Stimulated activated CD4-positive, alpha-beta T cell treated with anti-CD3 and anti-CD28 coated beads, Interleukin-2, amount 100 ng/mL, for 4 hours (primary cell): ENCODE measurements around the gene HCFC1R1.

Experiments used
- DNase-seq: peaks from one replicate; pipeline ENCODE4 v3.0.0-alpha.2; 2020; ENCODE audit warnings: low read depth

HCFC1R1 gene

GRCh38 chr16:2999929-3000328, 23.8 kb downstream of the HCFC1R1 start:
- DNase-seq, result no peak

- DNase-seq, result no peak
These were observed 27.4 kb downstream of the HCFC1R1 start for GRCh38 chr16:2996298-2996697.

DNA sequence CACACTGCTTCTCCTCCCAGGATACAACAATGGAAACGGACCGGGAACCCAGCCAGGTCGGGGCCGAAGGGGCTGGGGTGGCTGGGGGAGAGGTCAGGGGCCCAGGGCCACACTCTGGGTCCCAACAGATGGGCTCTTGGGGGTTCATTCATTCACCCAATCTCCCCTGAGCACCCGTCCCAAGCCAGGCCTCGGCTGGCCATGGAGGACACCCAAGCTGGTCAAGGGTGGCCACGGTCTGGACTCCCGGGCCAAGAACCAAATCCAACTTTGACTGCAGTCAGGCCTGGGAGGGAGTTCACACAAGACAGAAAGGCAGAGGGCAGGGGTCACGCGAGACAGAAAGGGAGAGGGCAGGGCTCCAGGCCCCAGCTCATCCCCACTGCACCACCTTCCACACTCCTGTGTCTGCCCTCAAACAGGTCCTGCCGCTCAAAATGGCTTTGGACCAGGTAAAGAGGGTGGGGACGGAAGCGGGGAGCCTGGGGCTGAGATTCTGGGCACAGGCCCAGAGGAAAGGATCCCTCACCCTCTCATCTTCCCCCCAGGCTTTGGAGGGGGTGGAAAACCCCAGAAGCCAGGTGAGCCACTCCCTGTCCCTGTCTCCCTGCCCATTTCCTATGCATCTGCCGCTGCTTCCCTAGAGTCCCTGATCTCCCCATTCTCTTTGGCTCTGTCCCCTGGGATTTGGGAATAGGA, 31.2 kb downstream of the HCFC1R1 start:
- DNase-seq, result no peak

- no peak for DNase-seq
These were observed 32.0 kb downstream of the HCFC1R1 start for GRCh38 chr16:2991566-2992261.

DNA sequence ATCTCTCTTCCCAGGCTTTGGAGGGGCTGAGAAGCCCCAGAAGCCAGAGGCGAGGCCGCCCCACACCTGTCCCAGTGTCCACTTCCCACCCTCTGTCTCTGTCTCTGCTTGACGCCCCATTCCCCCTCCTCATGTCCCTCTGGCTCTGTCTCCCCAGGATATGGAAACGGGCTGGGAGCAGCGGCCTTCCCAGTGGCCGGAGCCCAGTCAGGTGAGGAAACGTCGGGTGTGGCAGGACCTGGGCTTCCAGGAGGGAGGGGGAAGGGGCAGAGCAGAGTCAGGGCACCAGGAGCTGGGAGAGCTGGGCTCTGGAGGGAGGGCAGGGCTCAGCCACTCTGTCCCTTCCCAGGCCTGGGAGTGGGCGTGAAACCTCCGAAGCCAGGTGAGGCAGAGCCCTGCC, 32.9 kb downstream of the HCFC1R1 start:
- no peak for DNase-seq

GRCh38 chr16:2988590-2989099, 35.1 kb downstream of the HCFC1R1 start:
- no peak for DNase-seq

DNA sequence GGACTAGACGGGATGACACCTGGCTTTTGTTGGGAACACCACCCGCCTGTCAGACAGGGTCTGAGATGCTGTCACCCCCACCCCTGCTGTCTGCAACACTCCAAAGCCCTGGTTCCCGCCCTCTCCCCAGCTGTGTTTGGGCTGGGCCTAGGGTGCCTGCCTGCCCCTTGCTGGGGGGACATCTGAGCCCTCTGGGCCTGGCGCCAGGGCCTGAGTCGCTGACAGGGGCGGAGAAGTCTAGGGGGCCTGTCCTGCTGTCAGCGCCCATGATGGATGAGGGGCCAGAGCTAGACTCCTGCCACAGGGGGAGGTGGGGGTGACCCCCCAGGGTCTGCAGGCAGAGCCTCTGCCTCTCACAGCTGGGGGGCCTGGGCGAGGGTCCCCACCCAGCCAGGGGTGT, 35.9 kb downstream of the HCFC1R1 start:
- no peak for DNase-seq

GRCh38 chr16:2987286-2987685, 36.5 kb downstream of the HCFC1R1 start:
- DNase-seq, result no peak

DNA sequence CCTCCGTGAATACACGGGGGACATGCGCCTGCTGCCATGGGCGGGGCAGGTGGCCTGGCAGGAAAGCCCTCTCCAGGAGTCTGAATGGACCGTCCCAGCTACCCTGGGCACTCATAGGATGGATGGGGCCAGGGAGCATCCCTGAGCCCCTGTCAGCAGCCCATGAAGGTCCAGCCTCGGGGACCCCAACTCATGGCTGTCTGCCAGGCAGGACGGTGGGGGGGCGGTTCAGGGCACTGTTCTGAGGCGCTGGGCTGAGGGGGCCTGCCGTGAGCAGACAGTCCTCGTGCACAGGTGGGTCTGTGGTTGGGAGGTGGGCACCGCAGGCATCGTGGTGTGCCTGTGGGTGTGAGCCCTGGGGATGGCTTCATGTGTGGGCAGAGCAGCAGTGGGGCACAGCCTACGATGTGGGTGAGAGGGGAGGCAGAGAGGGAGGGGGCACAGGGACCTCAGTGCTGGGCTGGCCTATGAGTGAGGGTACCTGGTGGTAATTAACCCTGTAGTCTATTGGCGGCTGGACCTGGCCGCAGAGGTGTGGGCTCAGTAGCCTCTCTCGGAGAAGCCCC, 37.0 kb downstream of the HCFC1R1 start:
- no peak for DNase-seq

DNA sequence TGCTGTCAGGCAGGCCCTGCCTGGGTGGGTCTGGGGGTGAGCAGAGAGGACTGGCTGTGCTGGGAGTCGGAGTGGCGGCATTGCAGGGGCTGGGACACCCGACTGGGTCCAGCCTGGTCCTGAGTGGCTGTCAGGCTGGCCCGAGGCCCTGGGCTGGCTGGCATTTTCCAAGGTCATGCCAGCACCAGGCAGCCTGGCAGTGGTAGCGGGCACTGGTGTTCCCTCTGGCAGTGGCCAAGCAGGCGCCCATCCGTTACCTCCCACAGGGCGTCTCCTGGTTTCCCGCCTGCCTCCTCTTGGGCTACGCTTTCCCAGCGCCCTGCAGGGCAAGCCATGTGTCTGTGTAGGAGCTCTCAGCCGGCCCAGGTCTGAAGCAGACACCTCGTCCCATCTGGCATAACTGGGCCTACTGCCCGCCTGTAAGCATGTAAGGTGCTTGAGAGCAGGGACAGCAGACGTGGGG, 37.8 kb downstream of the HCFC1R1 start:
- no peak for DNase-seq

- no peak for DNase-seq
These were observed 38.3 kb downstream of the HCFC1R1 start for GRCh38 chr16:2985462-2985861.

DNA sequence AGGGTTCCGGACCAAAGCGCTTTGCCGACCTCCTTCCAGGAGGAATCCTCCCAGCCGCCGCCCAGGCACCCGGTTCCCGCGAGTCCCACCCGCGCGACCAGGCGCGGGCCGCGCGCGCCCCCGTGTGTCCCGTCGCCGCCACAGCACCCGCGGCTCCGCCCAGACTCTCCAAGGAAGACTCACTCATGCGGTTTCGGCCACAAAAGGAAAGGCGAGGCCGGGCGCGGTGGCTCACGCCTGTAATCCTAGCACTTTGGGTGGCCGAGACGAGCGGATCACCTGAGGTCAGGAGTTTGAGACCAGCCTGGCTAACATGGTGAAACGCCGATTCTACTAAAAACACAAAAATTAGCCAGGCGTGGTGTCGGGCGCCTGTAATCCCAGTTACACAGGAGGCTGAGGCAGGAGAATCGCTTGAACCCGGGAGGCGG, 40.0 kb downstream of the HCFC1R1 start:
- peak; percentile 52 for DNase-seq

GRCh38 chr16:2982402-2982801, 41.3 kb downstream of the HCFC1R1 start:
- no peak for DNase-seq

DNA sequence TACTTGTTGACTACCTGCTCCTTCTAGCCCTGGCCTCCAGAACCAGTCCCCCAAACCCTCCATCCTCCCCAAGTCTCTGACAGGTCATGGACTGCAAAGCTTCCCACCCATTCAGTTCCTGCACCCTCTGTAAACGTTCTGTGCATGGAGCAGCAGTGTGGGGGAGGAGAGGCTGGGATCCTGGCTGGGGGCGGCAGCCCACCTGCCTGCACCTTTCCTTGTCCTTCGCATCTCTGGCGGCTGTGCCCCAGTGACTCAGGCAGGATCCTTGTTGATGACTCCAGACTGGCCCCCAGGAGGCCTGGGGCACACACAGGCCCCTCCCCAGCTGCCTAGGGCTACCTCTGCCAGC, 41.9 kb downstream of the HCFC1R1 start:
- no peak for DNase-seq

DNA sequence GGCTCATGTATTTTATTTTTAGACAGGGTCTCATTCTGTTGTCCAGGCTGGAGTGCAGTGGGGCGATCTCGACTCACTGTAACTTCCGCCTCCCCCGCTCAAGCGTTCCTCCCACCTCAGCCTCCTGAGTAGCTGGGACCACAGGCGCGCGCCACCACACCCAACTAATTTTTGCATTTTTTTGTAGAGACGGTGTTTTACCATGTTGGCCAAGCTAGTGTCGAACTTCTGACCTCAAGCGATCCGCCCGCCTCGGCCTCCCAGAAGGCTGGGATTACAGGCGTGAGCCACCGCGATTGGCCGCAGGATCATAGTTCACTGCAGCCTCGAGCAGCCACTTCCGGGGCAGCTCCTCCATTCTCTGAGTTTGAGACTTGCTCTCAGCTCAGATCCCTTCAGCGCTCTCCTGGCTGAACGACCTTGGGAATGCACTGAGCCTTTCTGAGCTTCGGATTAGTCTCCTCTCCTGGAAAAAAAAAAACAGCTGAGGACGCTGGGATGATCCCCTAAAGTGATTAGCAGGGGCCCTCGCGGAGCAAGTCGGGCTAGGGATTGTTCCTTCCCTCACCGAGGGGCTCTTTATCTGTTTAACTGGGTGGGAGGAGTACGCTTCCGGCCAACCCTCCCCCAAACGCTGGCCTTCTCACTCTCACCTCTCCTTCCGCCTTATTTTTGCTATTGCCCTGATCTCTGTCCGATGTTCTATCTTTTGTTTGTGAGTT, 42.4 kb downstream of the HCFC1R1 start:
- DNase-seq, result no peak

DNA sequence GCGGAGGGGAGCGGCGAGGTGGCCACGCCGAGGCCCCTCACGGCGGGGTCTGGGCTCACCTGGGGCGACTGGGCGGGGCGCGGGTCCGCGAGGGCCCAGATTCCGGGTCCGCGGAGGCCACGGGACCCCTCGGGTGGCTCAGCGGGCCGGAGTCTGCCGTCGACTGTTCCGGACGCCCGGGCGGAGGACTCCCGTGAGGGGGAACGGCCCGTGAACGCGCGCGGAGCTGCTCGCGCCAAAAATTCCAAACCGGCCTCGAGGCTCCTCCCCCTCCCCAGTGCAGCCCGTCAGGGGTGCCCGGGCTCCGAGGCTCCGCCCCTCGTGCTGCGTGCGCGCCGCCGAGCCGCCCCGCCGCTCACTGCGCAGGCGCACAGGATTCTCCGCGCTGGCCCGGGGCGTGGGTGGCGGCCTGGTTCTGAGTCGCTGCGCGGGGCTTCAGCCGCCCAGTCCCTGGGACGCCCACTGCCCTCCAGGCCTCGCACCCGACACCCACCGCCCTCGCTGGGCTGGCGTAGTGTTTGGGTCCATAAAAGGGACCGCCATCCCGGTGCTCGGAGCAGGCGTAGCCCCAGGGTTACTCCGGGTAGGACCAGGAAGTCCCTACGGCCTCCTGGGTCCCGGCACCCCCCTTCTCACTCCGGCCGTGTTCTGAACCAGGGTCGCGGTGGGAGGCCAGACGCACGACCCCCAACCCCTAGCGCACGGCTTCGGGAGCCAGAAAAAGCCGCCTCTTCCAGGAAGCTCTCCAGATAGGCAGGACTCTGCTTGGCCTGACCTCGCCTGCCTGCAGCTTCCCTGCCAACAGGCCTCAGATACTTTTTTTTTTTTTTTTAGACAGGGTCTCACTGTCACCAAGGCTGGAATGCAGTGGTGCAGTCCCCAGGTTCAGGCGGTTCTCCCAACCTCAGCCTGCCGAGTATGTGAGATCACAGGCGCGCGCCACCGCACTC, 43.2 kb downstream of the HCFC1R1 start, which contains the start of gene PKMYT1:
Gene PKMYT1, minus strand, starts transcription at position 220 of the 950 bp plus-strand sequence. CDS start 789 bp downstream, outside the sequence.
- peak; percentile 91 for DNase-seq

DNA sequence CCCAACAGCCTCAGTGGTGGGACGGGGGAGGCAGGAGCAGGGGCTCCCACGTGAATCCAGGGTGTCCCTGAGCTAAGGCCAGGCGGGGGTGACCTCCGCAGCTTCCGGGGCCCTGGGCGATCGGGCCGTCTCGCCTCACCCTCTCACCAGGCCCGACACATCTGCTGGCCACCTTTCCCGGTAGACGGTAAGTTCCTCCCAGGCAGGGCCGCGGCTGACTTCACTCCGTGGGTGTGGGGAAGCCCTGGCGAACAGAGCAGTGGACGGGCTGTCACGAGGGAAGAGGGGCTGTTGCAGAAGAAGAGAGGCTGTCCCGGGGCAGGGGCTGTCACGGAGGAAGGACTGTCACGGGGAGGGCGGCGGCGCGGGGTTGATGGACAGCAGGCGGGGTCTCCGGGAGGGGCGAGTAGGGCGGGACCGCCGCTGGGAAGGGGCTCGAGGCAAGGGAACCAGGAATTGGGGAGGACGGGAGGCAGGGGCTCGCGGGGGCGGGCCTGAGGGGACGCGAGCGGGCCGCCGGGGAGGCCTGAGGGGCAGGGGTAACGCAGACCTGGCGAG, 44.0 kb downstream of the HCFC1R1 start:
- DNase-seq, result no peak

GRCh38 chr16:2977440-2977839, 46.3 kb downstream of the HCFC1R1 start:
- no peak for DNase-seq

GRCh38 chr16:2976673-2977072, 47.1 kb downstream of the HCFC1R1 start:
- no peak for DNase-seq

- DNase-seq, result no peak
These were observed 47.5 kb downstream of the HCFC1R1 start for GRCh38 chr16:2976201-2976600.
